GM12874 (cell line): Measurements from ENCODE around the gene LAMA2.

Experiments used
- TF ChIP-seq, protein P1 (sequence below): IDR thresholded peaks from 2 replicates; pipeline ENCODE4 v1.5.1; 2011; ENCODE audit warnings: low read depth, mild to moderate bottlenecking, control low read depth, low read length, moderate library complexity; ENCODE audit not compliant: insufficient read depth

LAMA2 gene

DNA sequence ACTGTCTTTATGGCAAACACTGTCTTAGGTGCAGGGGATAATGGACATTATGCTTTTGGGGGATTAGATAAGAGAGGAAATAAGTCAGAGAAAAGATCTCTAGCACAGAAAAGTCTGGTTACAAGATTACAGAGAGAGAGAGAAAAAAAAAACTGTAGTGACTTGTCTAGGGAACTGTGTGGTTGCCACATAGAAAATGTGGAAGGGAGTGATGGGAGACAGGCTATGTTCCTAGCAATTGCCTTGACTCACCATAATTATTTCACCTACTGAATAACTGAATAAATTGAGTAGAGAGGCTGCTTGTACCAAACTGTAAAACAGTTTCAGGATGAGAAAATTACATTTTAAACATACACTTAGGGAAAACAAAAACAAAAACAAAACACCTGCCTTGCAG is 229.7 kb downstream of the LAMA2 start:
- TF ChIP-seq, protein P1, sequence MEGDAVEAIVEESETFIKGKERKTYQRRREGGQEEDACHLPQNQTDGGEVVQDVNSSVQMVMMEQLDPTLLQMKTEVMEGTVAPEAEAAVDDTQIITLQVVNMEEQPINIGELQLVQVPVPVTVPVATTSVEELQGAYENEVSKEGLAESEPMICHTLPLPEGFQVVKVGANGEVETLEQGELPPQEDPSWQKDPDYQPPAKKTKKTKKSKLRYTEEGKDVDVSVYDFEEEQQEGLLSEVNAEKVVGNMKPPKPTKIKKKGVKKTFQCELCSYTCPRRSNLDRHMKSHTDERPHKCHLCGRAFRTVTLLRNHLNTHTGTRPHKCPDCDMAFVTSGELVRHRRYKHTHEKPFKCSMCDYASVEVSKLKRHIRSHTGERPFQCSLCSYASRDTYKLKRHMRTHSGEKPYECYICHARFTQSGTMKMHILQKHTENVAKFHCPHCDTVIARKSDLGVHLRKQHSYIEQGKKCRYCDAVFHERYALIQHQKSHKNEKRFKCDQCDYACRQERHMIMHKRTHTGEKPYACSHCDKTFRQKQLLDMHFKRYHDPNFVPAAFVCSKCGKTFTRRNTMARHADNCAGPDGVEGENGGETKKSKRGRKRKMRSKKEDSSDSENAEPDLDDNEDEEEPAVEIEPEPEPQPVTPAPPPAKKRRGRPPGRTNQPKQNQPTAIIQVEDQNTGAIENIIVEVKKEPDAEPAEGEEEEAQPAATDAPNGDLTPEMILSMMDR = no peak

DNA sequence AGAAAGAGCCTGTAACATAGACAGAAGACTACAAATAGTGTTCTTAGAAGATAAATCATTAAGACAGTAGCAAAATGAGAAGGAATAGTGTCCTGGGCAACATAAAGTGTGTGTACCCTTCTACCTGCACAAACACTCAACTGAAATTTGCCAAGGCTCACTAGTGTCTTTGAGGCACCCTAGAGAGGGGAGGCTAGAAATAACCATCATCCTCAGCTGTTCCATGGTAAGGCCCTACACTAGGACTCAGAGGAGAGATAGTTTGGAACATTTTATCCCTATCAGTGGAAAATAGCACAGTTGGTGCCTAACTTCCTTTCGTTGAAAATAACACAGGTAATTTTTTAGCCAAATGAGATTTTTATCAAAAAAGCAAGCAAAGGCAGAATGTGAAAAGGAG is 230.7 kb downstream of the LAMA2 start:
- TF ChIP-seq, protein P1 = no peak

DNA sequence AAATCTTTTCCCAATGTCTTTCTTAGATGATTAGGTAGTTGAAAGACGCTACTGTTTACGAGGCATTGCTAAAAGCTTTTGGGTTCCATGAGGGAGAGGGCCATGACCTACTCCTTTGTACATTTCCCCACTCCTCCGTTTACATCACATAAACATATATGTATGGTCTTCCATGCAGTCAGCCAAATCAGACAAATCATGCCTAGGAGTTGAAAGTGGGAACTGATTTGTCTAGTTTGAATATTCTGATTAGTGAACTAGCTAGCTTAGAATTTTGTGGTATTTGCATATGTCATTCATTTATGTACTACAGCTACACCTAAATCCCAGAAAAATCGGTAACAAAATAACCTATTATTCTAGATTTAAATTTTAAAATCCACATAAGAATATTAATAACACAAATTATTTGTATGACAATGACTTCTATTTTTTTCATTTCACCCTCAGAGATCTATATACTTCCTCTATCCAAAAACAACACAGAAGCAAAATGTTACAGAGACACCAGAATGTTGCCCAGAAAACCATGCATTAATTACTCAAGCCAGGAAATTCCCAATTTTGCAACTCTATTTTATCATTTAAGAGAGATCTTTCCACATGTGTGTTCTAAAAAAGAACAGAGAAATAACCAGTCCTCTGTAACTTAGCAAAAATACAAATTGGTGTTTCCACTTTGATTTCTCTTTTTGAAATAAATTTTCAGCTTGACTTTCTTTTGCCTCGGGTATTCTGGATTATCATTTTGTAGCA is 231.9 kb downstream of the LAMA2 start:
- TF ChIP-seq, protein P1 = no peak

DNA sequence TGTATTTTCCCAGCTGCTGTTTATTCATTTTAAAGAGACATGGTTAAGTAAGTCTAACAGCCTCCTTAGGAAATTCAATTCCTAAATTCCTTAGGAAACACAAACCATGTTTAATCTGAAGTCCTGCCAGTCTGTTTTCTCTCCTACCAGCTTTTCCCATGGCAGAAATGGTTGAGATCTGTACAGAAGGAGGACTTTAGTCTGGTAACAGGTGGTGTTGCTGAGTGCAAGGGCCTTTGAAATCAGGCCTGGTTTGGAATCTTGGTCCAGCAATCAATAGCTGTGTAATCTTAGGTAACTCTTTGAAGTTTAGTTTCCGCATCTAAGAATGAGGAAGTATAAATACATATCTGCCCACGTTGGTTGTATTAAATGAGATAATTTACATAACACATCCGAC is 232.5 kb downstream of the LAMA2 start:
- TF ChIP-seq, protein P1 = no peak

DNA sequence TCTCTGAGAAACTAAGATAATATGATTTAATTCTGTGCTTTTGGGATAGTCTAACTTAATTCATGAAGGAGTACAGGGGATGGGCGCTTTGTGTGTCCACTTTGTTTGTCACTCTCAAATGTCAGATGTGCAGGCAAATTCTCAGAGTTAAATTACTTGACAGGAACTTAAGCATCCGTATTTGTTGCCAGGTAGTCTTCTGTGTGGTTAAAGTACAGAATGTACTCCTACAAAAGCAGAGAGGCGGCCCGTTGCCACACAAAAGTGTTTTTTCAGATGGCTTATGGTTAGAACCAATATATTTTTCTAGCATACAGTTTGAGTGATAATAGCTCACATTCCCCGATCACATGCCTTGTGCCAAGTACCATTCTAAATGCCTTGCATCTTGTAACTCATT is 234.4 kb downstream of the LAMA2 start:
- TF ChIP-seq, protein P1 = no peak

DNA sequence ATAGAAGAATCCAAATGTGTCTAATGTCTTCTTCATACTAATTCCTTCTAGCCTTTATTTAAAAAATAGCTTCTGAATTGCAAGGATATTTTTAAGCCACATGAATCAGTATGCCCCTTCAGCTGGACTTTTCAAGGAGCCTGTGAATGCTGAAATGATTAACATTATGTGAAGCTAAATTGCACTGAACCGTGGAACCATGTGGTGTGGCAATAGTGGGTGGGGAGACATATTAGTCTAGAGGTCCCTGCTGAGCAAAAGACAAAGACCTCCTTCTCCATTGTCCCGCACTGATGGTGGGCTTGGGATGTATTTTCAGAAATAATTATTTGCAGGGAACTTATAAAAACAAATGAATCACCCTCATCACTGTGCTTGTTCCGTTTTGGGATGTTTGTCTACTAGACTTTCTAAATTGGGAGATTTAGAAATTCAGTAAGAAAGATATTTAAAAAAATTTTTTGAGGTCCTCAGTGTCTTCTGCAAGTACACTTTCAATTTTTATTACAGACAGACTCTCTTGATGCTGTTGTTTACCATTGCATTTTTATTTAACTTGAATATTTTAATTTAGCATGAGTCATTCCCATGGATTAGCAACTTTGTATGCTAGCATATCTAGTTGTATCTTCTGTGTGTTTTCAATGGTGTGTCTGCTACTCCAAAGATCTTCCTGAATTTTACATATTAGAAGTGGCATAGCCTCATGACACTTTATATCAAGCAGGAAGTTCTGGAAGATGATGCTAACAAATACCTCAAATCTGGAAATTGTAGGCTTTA is 238.1 kb downstream of the LAMA2 start:
- TF ChIP-seq, protein P1 = no peak

DNA sequence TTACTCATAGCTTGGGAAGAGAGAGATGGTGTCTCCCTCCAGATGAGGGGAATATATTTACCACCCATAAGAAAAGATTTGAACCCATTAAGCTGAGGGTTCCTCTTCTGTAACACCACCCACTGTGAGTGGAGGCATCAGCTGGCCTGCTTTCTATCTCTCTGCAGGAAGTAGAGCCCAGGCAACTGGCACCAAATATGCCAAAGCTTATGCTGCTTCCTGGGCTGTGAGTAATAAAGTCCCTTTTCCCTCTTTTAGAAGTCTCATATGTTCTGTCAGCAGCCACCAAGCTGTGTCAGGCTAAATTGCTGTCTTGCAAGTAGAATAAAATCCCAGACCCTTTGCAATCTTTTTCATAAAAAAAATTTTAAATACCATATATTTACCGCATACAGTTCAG is 241.4 kb downstream of the LAMA2 start:
- TF ChIP-seq, protein P1 = no peak
